Aorta (tissue), 5 donors: Measurements from ENCODE around the gene PYDC2. TPM values are rescaled to one million over a fixed set of nuclear protein-coding genes. Genes with fewer than 3 reads are reported as not detected.

ENCODE experiments used
- ATAC-seq: fragments of 200-7000 bp; cut with Tn5 transposase; one replicate; pipeline ENCODE4 v1.9.1; 2022; ENCODE audit warnings: moderate library complexity; ENCODE audit not compliant: low FRiP score
- DNase-seq, 2 donors: peaks; one replicate each; pipeline ENCODE4 v3.0.0-alpha.2; 2020
- H3K27ac ChIP-seq, 2 donors: one replicate each; pipeline ENCODE4 v1.5.1; 2013; ENCODE audit warnings: low read length in 2 of 2, mild to moderate bottlenecking in 2 of 2, moderate library complexity in 2 of 2, control low read depth in 1 of 2, inconsistent platforms in 1 of 2, low read depth in 1 of 2
- H3K27me3 ChIP-seq, 2 donors: one replicate each; pipeline ENCODE4 v1.6.1; 2013; ENCODE audit warnings: control low read depth in 1 of 2, low read length in 1 of 2, mild to moderate bottlenecking in 1 of 2, moderate library complexity in 1 of 2; ENCODE audit not compliant: insufficient read depth in 2 of 2, control insufficient read depth in 1 of 2
- H3K36me3 ChIP-seq, 2 donors: one replicate each; pipeline ENCODE4 v1.6.1; 2013; ENCODE audit warnings: control low read depth in 1 of 2, low read length in 1 of 2, mild to moderate bottlenecking in 1 of 2; ENCODE audit not compliant: insufficient read depth in 2 of 2, control insufficient read depth in 1 of 2
- H3K4me1 ChIP-seq, 2 donors: one replicate each; pipeline ENCODE4 v1.6.1; 2013; ENCODE audit warnings: low read length in 2 of 2, control low read depth in 1 of 2, mild to moderate bottlenecking in 1 of 2, moderate library complexity in 1 of 2; ENCODE audit not compliant: insufficient read depth in 2 of 2, control insufficient read depth in 1 of 2
- H3K4me3 ChIP-seq, 2 donors: one replicate each; pipeline ENCODE4 v1.5.1; 2013; ENCODE audit warnings: low read length in 2 of 2, control low read depth in 1 of 2, mild to moderate bottlenecking in 1 of 2
- H3K9me3 ChIP-seq: one replicate; pipeline ENCODE4 v1.6.1; 2013; ENCODE audit warnings: mild to moderate bottlenecking, low read length; ENCODE audit not compliant: control insufficient read depth
- WGBS, 2 donors: extraction: QIAGEN DNeasy Blood & Tissue Kit; methylation state at CpG; one replicate each; pipeline ENCODE4 v1.1.7; 2013; 5-methylcytosine and 5-hydroxymethylcytosine counted together
- intact Hi-C, 2 donors: fragments of 100-400 bp; cut with DNase I; formaldehyde crosslinking; loops; one replicate each; pipeline versions ENCODE4 v1.14.2 to v1.15.0; 2022
- polyA plus RNA-seq, 2 donors: library from polyadenylated mRNA; stranded (reverse); fragments of 200-250 nt; gene quantifications; one replicate each; pipeline ENCODE4 v1.2.3, GENCODE V29; 2013
- total RNA-seq, 2 donors: library from RNA; stranded (reverse); fragmentation: NEBNext Ultra II Directional; extraction: Animal tissue kit (Norgen Biotek cat#: 25700); gene quantifications; one replicate each; pipeline ENCODE4 v1.2.1, GENCODE V29; 2021
- donor health status: healthy with polysubstance abuse.
- donor health status: Bipolar disorder and iron deficiency.
- donor health status: DM: no; HTN: no; CAD: no.
- donor health status: DM: no; HTN: no; CAD: no.
- donor health status: DM: yes; HTN: yes; CAD: no.

The PYDC2 gene
- total and polyA plus RNA-seq, 4 donors, result not detected

GRCh38 chr3:191426311-191426710 is 34.7 kb upstream of the PYDC2 start:
- intact Hi-C loops, result no loop called here
- no peak for DNase-seq
- ATAC-seq, result no peak

DNA sequence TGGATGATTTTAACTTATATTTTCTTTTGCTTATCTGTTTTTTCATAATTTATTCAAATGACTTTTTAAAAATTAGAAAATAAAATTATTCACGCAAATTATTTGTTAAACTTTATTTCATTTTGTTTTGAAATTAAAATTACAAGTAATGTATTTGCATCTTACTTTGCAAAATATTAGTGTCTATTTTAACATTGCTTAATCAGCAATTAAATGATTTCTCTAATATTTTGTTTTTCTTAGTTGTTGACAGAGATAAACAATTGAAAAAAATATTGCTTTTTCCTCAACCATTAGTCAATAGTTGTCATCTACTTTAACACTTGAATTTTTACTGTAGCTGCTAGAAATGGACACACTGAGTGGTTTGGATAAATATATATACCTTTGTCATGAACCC is 32.8 kb upstream of the PYDC2 start:
- Histone ChIP-seq H3K36me3 (no peaks in the 10 kb centered on the region), H3K27ac (no peak overlapping the region), H3K9me3 (no peaks in the 10 kb centered on the region), H3K27me3 (no peaks in the 10 kb centered on the region), H3K4me1 (no peaks in the 10 kb centered on the region), H3K4me3 (no peak overlapping the region)
- no peak for ATAC-seq
- 97 to 100% methylated on average over 1 of the region's 1 CpG for WGBS, 2 donors
- intact Hi-C loops, result no loop called here
- DNase-seq, result no peak

More at GRCh38 chr3:191426311-191426710, 34.7 kb upstream of the PYDC2 start:
- WGBS, 2 donors, result 65 to 75% methylated on average over 1 of the region's 1 CpG
- Histone ChIP-seq H3K4me3 (no peak overlapping the region), H3K27me3 (no peaks in the 10 kb centered on the region), H3K27ac (no peak overlapping the region), H3K9me3 (no peaks in the 10 kb centered on the region), H3K4me1 (no peaks in the 10 kb centered on the region), H3K36me3 (no peaks in the 10 kb centered on the region)

GRCh38 chr3:191430103-191430502 is 30.9 kb upstream of the PYDC2 start:
- ATAC-seq (no peak), DNase-seq (no peak)
- Histone ChIP-seq H3K27ac (no peak overlapping the region), H3K4me3 (no peak overlapping the region), H3K36me3 (no peaks in the 10 kb centered on the region), H3K27me3 (no peaks in the 10 kb centered on the region), H3K4me1 (no peaks in the 10 kb centered on the region), H3K9me3 (no peaks in the 10 kb centered on the region)
- intact Hi-C loops, result no loop called here
- 47% methylated on average over 4 of the region's 4 CpGs for WGBS, 2 donors

GRCh38 chr3:191431160-191431822 is 29.7 kb upstream of the PYDC2 start:
- H3K36me3 ChIP-seq, result no peaks in the 10 kb centered on the region
- no peaks in the 10 kb centered on the region for H3K27me3 ChIP-seq
- no peaks in the 10 kb centered on the region for H3K9me3 ChIP-seq
- WGBS, 2 donors, result 72 to 76% methylated on average over 5 of the region's 5 CpGs
- ATAC-seq, result no peak
- H3K4me3 ChIP-seq, result no peak overlapping the region
- intact Hi-C loops, result no loop called here
- no peak for DNase-seq
- H3K4me1 ChIP-seq, result no peaks in the 10 kb centered on the region
- no peak overlapping the region for H3K27ac ChIP-seq

DNA sequence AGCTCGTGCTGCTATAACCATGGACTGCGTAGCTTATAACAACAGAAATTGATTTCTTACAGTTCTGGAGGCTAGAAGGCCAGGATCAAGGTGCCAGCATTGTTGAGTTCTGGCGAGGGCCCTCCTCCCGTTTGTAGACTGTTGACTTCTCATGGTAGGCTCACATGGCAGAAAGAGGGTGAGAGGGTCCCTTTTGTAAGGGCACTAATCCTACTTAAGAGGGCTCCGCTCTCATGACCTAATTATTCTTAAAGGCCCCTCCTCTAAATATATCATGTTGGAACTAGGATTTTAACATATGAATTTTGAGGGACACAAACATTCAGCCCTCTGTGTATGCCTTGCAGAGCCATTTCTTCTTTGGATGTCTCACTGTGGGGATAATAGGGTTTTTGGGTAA is 28.8 kb upstream of the PYDC2 start:
- intact Hi-C loops, result no loop called here
- Histone ChIP-seq H3K4me1 (no peaks in the 10 kb centered on the region), H3K36me3 (no peaks in the 10 kb centered on the region), H3K27ac (no peak overlapping the region), H3K27me3 (no peaks in the 10 kb centered on the region), H3K4me3 (no peak overlapping the region), H3K9me3 (no peaks in the 10 kb centered on the region)
- ATAC-seq (no peak), DNase-seq (no peak)
- 92% methylated on average over 5 of the region's 5 CpGs for WGBS, 2 donors

DNA sequence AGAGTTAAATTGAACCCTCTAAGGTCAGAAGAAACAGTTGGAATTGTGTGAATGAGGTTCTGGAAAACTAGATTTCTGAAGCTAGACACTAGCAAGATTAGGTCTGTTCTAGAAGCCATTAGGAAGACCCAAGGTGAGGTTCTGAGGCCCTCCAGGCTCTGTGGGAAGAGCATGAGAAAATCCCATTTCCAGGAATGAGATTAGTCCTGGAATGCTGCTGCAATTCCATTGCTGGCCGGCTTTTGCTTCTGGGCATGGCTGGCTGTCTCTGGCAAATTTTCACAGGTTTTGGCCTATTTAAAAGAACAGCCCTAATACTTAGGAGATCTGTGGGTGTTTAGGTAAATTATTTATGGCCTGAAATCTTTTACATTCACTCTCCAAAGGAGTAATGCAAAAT is 26.9 kb upstream of the PYDC2 start:
- intact Hi-C loops, result no loop called here
- Histone ChIP-seq H3K27ac (no peak overlapping the region), H3K4me3 (no peak overlapping the region), H3K36me3 (no peaks in the 10 kb centered on the region), H3K4me1 (no peaks in the 10 kb centered on the region), H3K27me3 (no peaks in the 10 kb centered on the region), H3K9me3 (no peaks in the 10 kb centered on the region)
- 18 to 22% methylated on average over 1 of the region's 1 CpG for WGBS, 2 donors
- ATAC-seq (no peak), DNase-seq (no peak)

DNA sequence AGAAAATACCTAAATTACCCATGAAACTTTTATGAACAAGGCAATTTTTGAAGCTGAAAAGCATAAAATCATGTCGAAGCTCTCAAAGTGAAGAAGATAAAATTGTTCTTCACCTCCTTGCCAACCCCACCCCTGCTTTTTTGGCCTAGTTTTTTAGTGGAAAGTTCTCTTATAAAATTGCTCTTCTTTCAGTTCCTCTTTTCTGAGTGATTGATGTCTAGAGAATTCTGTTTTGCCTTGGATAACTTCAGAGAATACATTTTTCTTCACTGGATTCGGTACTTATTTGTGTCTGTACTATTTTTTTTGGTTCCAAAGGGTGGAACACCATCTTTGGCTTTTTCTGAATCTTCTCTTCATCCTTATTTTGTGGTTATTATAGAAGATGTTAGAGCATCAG is 25.0 kb upstream of the PYDC2 start:
- 78 to 79% methylated on average over 2 of the region's 2 CpGs for WGBS, 2 donors
- no peak for ATAC-seq
- H3K36me3 ChIP-seq, result no peaks in the 10 kb centered on the region
- H3K9me3 ChIP-seq, result peaks cover 1% of the 10 kb centered on the region
- no peak overlapping the region for H3K4me3 ChIP-seq
- intact Hi-C loops, result no loop called here
- H3K4me1 ChIP-seq, result no peaks in the 10 kb centered on the region
- no peak for DNase-seq
- H3K27ac ChIP-seq, result no peak overlapping the region
- no peaks in the 10 kb centered on the region for H3K27me3 ChIP-seq

- Histone ChIP-seq H3K4me3 (no peak overlapping the region), H3K27me3 (no peaks in the 10 kb centered on the region), H3K36me3 (no peaks in the 10 kb centered on the region), H3K9me3 (peaks cover 1% of the 10 kb centered on the region), H3K27ac (no peak overlapping the region), H3K4me1 (no peaks in the 10 kb centered on the region)
- 49 to 53% methylated on average over 2 of the region's 2 CpGs for WGBS, 2 donors
- DNase-seq, result no peak
- ATAC-seq, result no peak
- intact Hi-C loops, result no loop called here
Observed at GRCh38 chr3:191438150-191438814, 22.7 kb upstream of the PYDC2 start.

DNA sequence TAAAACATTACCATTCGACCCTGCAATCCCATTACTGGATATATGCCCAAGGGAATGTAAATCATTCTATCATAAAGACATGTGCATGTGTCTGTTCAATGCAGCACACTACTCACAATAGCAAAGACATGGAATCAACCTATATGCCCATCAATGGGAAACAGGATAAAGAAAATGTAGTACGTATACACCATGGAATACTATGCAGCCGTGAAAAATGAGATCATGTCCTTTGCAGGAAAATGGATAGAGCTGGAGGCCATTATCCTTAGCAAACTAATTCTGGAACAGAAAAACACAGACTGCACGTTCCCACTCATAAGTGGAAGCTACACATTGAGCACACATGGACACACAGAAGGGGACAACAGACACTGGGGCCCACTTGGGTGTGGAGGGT is 20.4 kb upstream of the PYDC2 start:
- Histone ChIP-seq H3K36me3 (no peaks in the 10 kb centered on the region), H3K4me1 (no peaks in the 10 kb centered on the region), H3K27me3 (no peaks in the 10 kb centered on the region), H3K27ac (no peak overlapping the region), H3K9me3 (peaks cover 1% of the 10 kb centered on the region), H3K4me3 (no peak overlapping the region)
- no peak for DNase-seq
- ATAC-seq, result no peak
- 77 to 83% methylated on average over 4 of the region's 4 CpGs for WGBS, 2 donors
- intact Hi-C loops, result no loop called here
